Gastrocnemius medialis (tissue), 4 donors: ENCODE measurements around the gene HUS1B. TPM values are rescaled to one million over a fixed set of nuclear protein-coding genes. Genes with fewer than 3 reads are reported as not detected.

Experiments used
- ATAC-seq, 2 donors: fragments of 150-250 bp; one replicate each; pipeline ENCODE4 v1.9.1; 2016
- DNase-seq, 2 donors: peaks; one replicate each; pipeline ENCODE4 v3.0.0-alpha.2; 2019
- H3K27ac ChIP-seq, 4 donors: fragments of 200-600 bp; sonication (generic); 1 replicate in 1 of 4; 2 replicates in 3 of 4; pipeline ENCODE4 v1.5.1; 2016 to 2018; ENCODE audit warnings: mild to moderate bottlenecking in 2 of 4, moderate library complexity in 1 of 4
- H3K27me3 ChIP-seq, 3 donors: fragments of 200-600 bp; sonication (generic) in 2 of 3; 1 replicate in 1 of 3; 2 replicates in 2 of 3; pipeline versions ENCODE4 v1.5.1 to v1.6.0; 2016 to 2019; ENCODE audit warnings: mild to moderate bottlenecking in 1 of 3, moderate library complexity in 1 of 3
- H3K36me3 ChIP-seq, 2 donors: fragments of 200-600 bp; sonication (generic) in 1 of 2; one replicate each; pipeline ENCODE4 v1.5.1; 2017 to 2018
- H3K4me1 ChIP-seq, 2 donors: fragments of 200-600 bp; sonication (generic) in 1 of 2; one replicate each; pipeline ENCODE4 v1.5.1; 2016 to 2017; ENCODE audit warnings: mild to moderate bottlenecking in 2 of 2
- H3K4me3 ChIP-seq, 4 donors: fragments of 200-600 bp; sonication (generic) in 3 of 4; 1 replicate in 1 of 4; 2 replicates in 3 of 4; pipeline ENCODE4 v1.5.1; 2016 to 2019; ENCODE audit warnings: mild to moderate bottlenecking in 2 of 4
- H3K9me3 ChIP-seq, 3 donors: fragments of 200-600 bp; sonication (generic) in 2 of 3; 1 replicate in 1 of 3; 2 replicates in 2 of 3; pipeline ENCODE4 v1.5.1; 2016 to 2019
- POLR2A ChIP-seq, 2 donors: fragments of 450-650 bp; IDR thresholded peaks; one replicate each; pipeline ENCODE4 v1.6.1; 2017; ENCODE audit warnings: antibody characterized with exemption in 2 of 2, mild to moderate bottlenecking in 2 of 2, moderate library complexity in 2 of 2
- in situ Hi-C, 4 donors: fragments of 200-750 bp; cut with MboI; loops; one replicate each; pipeline versions ENCODE4 v1.15.0 to v1.8.0; 2017; ENCODE audit warnings: low sequenced_read_pairs in 4 of 4
- intact Hi-C: fragments of 100-400 bp; cut with DNase I; formaldehyde crosslinking; loops from one replicate; pipeline ENCODE4 v1.15.1; 2023; ENCODE audit warnings: low total_unique reads
- total RNA-seq, 4 donors: library from RNA; depleted of rRNA; stranded (reverse); fragments of >200 nt; gene quantifications; one replicate each; pipeline versions ENCODE4 v1.1.0 to v1.2.3, GENCODE V29; 2016
- TF ChIP-seq, protein P1 (sequence below), 5 experiments: fragments of 450-650 bp in 3 of 5; fragments of 200-600 bp in 2 of 5; sonication (generic) in 2 of 5; IDR thresholded peaks in 4 of 5; conservative IDR thresholded peaks in 1 of 5; 1 replicate in 4 of 5; 2 replicates in 1 of 5; pipeline ENCODE4 v1.5.1; 2016 to 2019; ENCODE audit warnings: antibody characterized with exemption in 5 of 5, mild to moderate bottlenecking in 3 of 5, moderate library complexity in 3 of 5

HUS1B gene
- total RNA-seq, 4 donors from 2014 or later: 0.97 TPM; not detected in 3

DNA sequence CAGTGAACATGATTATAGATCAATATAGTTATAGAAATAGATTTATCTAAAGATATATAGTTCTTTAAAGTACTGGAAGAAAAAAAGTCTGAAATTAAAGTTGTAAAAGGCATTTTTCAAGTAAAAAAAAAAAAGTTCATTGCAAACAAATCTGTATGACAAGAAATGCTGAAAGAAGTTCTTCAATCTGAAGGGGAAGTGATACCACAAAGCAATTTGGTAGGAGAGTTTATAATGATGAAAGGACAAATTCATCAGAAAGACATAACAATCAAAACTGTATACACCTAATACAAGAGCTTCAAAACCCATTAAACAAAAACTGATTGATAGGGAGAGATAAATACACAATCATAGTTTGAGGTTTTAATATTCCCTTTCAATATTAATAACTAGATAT, 14.1 kb downstream of the HUS1B start:
- H3K36me3 ChIP-seq: no peaks in the 10 kb centered on the region
- no peaks in the 10 kb centered on the region for H3K4me1 ChIP-seq
- H3K4me3 ChIP-seq: no peak overlapping the region
- in situ Hi-C loops (no loop called here), intact Hi-C loops (no loop called here)
- no peak for ATAC-seq
- TF ChIP-seq POLR2A (IDR thresholded peaks at IDR 0.05): no peak
- TF ChIP-seq, protein P1, sequence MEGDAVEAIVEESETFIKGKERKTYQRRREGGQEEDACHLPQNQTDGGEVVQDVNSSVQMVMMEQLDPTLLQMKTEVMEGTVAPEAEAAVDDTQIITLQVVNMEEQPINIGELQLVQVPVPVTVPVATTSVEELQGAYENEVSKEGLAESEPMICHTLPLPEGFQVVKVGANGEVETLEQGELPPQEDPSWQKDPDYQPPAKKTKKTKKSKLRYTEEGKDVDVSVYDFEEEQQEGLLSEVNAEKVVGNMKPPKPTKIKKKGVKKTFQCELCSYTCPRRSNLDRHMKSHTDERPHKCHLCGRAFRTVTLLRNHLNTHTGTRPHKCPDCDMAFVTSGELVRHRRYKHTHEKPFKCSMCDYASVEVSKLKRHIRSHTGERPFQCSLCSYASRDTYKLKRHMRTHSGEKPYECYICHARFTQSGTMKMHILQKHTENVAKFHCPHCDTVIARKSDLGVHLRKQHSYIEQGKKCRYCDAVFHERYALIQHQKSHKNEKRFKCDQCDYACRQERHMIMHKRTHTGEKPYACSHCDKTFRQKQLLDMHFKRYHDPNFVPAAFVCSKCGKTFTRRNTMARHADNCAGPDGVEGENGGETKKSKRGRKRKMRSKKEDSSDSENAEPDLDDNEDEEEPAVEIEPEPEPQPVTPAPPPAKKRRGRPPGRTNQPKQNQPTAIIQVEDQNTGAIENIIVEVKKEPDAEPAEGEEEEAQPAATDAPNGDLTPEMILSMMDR (IDR thresholded peaks at IDR 0.05 in 4 of 5, conservative IDR thresholded peaks at IDR 0.05 in 1 of 5): no peak
- H3K27ac ChIP-seq: no peak overlapping the region
- no peak for DNase-seq
- no peaks in the 10 kb centered on the region for H3K27me3 ChIP-seq
- H3K9me3 ChIP-seq: no peaks in the 10 kb centered on the region

DNA sequence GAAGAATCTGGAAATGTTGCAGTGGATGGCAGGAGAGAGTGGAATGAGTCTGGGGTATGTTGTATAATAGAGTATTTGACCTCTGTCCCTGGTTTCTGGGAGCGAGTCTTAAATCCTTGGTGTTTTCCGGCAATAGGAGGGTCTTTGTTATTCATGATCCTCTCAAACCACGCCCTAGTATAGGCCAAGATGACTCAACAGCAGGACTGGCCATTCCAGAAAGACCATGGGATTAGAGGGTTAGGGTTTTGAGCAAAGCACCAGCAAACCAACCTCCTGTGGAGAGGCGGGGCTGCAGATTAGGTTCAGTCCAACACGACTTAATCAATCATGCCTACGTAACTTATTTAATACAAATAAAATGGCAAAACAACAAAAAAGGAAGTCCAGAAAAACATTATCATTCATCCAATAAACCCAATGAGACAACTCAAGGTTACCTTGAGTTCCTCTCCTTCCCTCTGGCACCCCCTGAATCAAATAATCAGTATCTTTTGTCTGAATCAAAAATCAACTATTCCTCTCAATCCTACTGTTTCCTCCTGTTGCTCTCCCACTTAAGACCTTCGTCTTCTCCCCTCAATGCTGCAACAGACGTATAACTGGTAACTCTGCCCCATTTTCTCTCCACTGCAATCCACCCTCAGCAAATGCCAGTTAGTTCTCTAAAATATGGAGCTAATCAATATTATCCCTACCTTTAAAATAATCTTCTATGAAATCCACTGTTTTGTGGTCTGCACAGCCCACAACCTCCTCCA, 15.5 kb downstream of the HUS1B start:
- no peaks in the 10 kb centered on the region for H3K27me3 ChIP-seq
- H3K27ac ChIP-seq: no peak overlapping the region
- TF ChIP-seq, protein P1 (IDR thresholded peaks at IDR 0.05 in 4 of 5, conservative IDR thresholded peaks at IDR 0.05 in 1 of 5): no peak
- TF ChIP-seq POLR2A (IDR thresholded peaks at IDR 0.05): no peak
- intact Hi-C loops (no loop called here), in situ Hi-C loops (no loop called here)
- H3K36me3 ChIP-seq: peaks cover 0 to 8% of the 10 kb centered on the region in 2 donors
- no peak for ATAC-seq
- H3K4me1 ChIP-seq: no peaks in the 10 kb centered on the region
- no peak overlapping the region for H3K4me3 ChIP-seq
- H3K9me3 ChIP-seq: no peaks in the 10 kb centered on the region
- DNase-seq: no peak

DNA sequence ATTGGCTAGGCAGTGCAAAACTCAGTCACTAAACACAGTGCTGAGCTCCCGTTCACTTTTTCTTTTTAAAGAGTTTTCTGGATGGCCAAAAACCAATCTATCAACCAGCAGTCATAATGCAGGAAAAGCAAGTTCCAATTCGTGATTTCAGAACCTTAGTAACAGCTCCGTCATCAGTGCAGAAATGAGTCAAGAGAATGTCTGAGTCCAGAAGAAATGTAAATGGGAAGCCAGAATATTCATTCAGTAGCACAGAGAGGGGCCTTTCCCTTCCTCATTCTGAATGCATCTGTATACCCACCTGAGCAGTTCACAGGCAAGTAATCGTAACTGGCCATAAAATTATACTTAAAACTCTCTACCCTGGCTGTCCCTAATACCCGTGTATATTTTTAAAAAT, 20.4 kb downstream of the HUS1B start:
- no peak for DNase-seq
- no peak for ATAC-seq
- in situ Hi-C loops: no loop called here
- H3K27ac ChIP-seq: no peak overlapping the region
- TF ChIP-seq POLR2A (IDR thresholded peaks at IDR 0.05): no peak
- TF ChIP-seq, protein P1 (IDR thresholded peaks at IDR 0.05 in 4 of 5, conservative IDR thresholded peaks at IDR 0.05 in 1 of 5): no peak
- H3K9me3 ChIP-seq: no peaks in the 10 kb centered on the region
- peaks cover 0 to 10% of the 10 kb centered on the region in 2 donors for H3K36me3 ChIP-seq
- H3K27me3 ChIP-seq: no peaks in the 10 kb centered on the region
- no peak overlapping the region for H3K4me3 ChIP-seq
- no peaks in the 10 kb centered on the region for H3K4me1 ChIP-seq
- intact Hi-C loops: no loop called here

DNA sequence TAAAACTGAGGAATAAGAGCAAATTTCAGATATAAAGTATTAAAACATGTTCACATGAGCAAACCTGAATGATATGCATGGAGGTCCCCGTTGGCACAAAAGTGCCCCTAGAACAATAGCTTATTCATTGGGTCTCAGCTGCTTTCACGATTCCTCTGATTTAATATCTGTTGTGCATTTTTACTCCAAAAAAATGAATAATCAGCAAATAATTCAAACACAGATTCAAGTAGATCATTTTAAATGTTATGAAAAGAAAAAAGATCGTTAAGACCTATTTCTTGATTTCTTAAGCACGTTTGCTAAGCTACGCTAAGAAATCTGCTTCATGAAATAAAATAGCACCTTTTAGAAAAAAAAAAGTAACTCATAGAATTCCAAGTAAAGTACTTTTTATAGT, 21.7 kb downstream of the HUS1B start:
- Histone ChIP-seq H3K27ac (no peak overlapping the region), H3K9me3 (no peaks in the 10 kb centered on the region), H3K4me3 (no peak overlapping the region), H3K4me1 (no peaks in the 10 kb centered on the region), H3K36me3 (peaks cover 0 to 10% of the 10 kb centered on the region in 2 donors), H3K27me3 (no peaks in the 10 kb centered on the region)
- in situ Hi-C loops: no loop called here
- ATAC-seq (no peak), DNase-seq (no peak)
- no peak for TF ChIP-seq POLR2A (IDR thresholded peaks at IDR 0.05)
- TF ChIP-seq, protein P1 (IDR thresholded peaks at IDR 0.05 in 4 of 5, conservative IDR thresholded peaks at IDR 0.05 in 1 of 5): no peak
- intact Hi-C loops: no loop called here
